ENCODE data around the gene ZNRF2. TPM values are rescaled to one million over a fixed set of nuclear protein-coding genes. Genes with fewer than 3 reads are reported as not detected.
A peak's percentile ranks its signal among the peaks of the same experiment; 100 is the strongest.
"Not testable (repeated sequence)": the region's sequence is repeated elsewhere in the genome, so short reads cannot be mapped to it uniquely, and the experiment has no call there.

ZNRF2 gene
- polyA plus RNA-seq, 4 donors = 15.1 to 19.7 (median 18.1) TPM

DNA sequence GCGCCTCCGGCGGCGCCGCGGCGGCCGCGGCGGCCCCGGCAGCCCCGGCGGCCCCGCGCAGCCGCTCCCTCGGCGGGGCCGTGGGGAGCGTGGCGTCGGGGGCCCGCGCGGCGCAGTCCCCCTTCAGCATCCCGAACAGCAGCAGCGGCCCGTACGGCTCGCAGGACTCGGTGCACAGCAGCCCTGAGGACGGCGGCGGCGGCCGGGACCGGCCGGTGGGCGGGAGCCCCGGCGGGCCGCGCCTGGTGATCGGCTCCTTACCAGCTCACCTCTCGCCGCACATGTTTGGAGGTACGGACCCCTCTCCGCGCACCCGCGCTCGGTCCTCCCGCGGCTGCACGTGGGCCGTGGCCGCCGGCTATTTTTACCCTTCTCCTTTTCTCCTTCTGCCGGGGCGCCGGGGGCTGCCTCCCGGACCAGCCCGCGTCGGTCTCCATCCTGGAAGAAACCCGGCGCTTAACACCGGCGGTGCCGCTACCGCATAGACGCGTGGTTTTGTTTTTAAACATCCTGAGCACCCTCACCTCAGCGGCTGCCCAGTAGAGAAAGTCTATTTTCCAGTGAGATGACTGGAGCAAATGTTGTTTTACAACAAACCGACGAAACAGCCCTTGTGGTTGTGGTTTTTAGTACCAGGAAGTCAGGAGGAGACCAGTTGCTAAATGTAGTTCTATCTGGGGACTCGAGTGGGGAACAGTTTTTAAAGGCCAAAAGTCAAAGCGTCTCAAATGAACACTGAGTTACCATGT, 1.3 kb downstream of the ZNRF2 start:
- peak in 2 of 4 donors; percentile 28 to 56 for DNase-seq (ENCODE audit: low read depth in 4 of 4, low spot score in 2 of 4)

DNA sequence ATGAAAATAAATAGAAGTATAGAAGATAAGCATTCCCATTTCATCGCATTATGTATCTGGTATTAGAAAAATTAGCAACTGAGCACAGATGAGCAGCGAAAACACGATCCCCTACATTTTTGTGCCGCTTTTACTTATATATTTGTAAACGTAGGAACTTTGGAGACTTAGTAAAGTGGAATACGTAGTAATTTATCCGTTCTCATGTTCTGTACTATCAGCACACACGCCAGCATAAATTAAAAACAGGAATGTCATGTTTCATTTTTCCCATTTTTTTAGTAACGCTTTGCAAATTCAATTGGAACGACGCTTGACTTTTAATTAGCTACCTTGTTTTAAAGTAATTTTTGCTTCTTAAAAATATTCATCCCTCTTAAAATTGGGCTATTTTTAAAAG, 2.4 kb downstream of the ZNRF2 start:
- DNase-seq (ENCODE audit: low read depth in 4 of 4, low spot score in 2 of 4) = no peak

DNA sequence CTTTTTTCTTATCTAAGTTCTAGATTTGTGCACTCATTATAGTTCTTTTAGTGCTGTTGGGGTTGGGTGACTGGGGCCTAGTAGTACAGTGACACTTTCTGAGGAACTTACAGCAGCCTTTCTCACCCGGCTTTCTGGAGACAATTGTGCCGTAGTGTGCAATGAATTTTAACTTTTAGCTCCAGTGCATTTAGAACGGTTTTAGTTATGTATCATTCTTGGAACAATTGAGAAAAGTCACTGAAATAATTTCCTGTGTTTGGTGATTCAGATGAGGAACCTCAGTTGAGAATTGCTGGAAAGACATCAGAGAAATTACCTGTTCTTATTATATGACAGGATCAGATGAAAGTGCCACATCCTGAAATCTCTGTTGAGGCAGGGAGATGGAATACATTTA, 3.2 kb downstream of the ZNRF2 start:
- not testable (repeated sequence) for DNase-seq (ENCODE audit: low read depth in 4 of 4, low spot score in 2 of 4)

DNA sequence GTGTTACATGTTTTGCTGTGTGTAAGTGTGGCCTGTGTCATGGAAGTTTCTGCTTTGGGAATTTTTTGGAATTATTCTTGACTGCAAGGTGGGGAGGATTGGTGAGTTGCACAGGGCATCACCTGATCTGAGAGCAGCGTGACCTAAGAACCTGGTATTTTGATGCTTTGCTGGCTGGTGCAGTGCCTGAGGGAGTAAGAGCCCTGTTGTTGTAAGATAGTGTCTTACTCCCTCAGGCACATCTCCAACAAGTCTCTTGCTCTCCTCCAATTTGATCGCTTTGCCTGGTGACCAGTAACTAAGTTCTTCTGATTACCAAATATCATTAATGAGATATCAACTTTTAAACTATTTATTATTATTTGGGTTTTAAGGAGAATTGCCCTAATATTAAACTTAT, 5.2 kb downstream of the ZNRF2 start:
- not testable (repeated sequence) for DNase-seq (ENCODE audit: low read depth in 4 of 4, low spot score in 2 of 4)

DNA sequence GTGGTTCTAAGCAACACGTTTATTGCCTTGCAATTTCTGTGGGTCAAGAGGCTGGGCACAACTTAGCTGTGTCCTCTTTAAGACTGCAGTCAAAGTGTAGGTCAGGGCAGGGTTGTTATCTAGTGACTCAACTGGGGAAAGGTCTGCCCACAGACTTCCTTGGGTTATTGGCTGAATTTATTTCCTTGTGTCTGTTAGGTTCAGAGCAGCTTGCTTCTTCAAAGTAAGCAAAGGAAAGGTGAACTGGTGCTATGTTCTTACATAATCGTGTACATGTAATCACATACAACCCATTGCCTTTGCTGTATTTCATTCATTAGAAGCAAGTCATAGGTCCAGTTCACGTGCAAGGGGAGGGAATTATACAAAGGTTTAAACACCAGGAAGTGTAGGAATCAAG, 5.9 kb downstream of the ZNRF2 start:
- not testable (repeated sequence) for DNase-seq (ENCODE audit: low read depth in 4 of 4, low spot score in 2 of 4)

DNA sequence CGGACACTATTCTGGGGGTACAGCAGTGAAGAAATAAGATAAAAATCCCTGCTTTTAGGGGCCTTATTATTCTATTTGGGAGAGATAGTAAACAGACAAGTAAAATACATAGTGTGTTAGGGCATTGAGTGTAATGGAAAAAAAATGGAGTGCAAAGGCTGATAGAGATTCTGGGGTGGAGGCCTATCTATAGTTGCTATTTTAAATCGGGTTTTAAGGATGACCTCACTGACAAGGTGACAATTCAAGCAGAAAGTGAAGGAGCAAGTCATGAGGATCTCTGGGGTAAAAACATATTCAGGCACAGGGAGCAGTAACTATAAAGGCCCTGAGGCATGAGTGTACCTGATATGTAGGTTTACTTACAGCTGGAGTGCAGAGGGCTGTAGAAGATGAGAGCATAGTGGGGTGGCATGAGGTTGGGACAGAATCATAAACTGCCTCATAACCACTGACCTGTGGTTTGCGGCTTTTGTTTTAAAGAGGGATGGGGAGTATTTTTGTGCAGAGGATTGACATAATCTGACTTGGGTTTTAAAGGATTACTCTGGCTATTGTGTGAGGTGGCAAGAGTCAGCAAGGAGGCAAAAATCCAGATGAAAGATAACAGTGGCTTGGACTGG, 8.1 kb downstream of the ZNRF2 start:
- DNase-seq (ENCODE audit: low read depth in 4 of 4, low spot score in 2 of 4) = not testable (repeated sequence)

DNA sequence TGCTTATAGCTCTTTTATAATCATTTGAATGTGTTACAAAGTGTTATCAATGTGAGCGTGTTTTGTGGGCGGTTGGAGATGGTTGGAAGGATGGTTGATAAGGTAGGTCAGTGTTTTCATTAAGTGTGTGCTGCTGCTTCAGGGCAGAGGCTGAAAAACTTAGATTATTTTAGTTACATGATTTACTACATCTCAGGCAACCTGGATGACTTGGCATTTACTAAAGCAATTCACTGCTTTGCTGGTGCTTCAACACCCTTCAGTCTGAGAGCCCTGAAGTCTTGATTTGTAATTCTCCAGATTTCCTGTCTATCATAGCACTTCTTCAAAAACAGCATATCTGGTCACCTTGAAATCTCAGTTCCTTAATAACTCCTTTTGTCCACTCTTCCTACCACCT, 11.9 kb downstream of the ZNRF2 start:
- not testable (repeated sequence) for DNase-seq (ENCODE audit: low read depth in 4 of 4, low spot score in 2 of 4)

DNA sequence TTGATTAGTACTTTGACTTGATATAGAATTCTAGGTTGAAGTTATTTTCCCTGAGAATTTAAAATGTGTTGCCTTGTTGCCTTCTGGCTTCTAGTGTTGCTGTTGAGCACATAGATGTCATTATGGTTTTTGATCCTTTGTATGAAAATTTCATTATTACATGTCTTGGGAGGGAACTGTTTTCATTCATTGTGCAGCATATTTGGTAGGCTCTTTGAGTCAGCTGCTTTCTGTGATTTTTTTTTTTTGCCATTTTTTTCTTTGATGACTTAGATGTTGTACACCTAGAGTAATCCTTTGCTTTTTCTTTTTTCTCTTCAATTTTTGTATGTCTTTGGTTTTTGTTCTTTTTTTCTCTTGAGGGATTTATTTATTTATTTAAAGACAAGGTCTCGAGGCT, 13.1 kb downstream of the ZNRF2 start:
- not testable (repeated sequence) for DNase-seq (ENCODE audit: low read depth in 4 of 4, low spot score in 2 of 4)

DNA sequence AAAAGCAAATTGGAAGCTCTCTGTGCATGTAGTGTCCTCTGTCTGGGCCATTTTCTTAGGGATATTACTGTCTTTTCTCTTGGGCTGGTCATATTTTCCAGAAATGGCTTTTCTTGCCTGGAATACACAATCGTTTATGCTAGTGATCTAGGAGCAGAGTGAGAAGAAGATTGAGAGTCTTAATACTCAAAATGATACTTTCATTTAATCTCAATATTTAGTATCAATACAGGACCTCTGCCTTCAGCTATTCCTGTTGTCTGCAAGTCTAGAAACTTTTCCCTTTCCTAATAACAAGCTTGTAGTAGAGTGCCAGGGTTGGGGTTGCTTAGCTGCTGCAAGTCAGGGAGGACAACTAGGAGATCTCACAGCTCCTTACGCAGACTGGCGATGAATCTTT, 14.0 kb downstream of the ZNRF2 start:
- DNase-seq (ENCODE audit: low read depth in 4 of 4, low spot score in 2 of 4) = not testable (repeated sequence)

DNA sequence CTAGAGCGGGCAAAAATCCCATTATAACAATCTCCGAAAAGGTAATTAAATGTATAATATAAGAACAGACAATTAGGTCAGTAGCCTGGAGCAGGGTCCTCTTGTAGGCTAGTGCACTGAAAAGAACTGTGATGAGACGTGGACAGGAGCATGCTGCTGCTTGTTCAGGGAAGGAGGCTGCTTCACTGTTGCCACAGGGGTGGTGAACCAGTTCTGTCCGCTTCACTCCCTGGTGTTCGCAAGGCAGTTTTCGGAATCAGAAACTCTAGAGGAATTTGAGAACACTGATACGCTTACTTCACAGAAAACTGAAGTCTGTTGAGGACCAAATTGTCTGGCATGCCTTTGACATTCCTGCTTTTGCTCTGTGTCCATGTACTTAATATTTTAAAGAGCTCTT, 17.4 kb downstream of the ZNRF2 start:
- no peak for DNase-seq (ENCODE audit: low read depth in 4 of 4, low spot score in 2 of 4)

DNA sequence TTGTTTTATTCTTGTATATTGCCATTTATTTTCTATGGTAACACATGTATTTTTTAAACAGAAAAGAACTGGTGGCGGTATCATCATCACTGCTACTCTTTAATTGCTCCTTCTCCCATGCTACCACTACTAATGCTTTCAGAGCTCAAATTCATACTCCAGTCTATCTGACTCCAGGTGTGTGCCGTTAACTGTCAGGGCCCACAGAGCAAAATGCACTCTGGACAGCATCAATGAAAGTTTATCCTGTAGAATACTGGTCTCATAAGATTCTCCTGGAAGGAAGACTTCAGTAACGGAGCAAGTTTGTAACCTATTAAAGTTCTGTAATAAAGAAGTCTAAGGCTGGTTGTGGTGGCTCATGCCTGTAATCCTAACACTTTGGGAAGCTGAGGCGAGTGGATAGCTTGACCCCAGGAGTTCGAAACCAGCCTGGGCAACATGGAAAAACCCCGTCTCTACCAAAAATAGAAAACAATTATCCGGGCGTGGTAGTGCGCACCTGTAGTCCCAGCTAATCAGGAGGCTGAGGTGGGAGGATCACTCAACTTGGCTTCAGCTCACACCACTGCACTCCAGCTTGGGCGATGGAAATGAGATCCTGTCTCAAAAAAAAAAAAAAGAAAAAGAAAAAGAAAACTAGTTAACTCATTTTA, 18.4 kb downstream of the ZNRF2 start:
- no peak for DNase-seq (ENCODE audit: low read depth in 4 of 4, low spot score in 2 of 4)

DNA sequence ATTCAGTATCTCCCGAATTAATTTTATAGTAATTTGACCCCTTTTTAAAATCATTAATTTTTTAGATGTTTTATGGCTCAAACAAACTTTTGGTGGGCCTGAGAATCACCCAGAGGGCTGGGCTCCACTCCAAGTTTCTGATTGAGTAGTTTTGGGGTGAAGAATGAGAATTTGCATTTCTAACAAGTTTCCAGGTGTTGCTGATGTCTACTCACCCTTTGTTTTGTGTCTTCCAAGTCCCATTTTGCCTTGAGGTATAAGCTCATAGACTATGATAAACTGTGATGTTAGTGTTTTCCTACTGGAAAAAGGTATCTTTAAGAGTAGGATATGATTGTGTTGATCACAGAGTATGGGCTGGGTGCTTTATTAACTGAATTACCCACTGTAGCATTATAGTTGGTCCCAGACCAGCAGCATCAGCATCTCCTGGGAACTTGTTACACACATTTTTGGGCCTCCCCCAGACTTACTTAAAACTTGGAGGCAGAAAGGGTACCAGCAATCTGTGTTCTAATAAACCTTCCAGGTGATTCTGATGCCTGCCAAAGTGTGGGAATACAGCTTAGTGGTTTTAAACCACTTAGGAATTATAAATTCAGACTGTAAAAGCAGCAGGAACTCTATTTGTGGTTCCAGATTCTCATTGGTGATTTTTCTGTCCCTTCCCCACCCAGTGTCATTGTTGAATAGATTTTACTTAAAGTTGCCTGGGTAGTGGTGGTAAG, 19.1 kb downstream of the ZNRF2 start:
- no peak for DNase-seq (ENCODE audit: low read depth in 4 of 4, low spot score in 2 of 4)

DNA sequence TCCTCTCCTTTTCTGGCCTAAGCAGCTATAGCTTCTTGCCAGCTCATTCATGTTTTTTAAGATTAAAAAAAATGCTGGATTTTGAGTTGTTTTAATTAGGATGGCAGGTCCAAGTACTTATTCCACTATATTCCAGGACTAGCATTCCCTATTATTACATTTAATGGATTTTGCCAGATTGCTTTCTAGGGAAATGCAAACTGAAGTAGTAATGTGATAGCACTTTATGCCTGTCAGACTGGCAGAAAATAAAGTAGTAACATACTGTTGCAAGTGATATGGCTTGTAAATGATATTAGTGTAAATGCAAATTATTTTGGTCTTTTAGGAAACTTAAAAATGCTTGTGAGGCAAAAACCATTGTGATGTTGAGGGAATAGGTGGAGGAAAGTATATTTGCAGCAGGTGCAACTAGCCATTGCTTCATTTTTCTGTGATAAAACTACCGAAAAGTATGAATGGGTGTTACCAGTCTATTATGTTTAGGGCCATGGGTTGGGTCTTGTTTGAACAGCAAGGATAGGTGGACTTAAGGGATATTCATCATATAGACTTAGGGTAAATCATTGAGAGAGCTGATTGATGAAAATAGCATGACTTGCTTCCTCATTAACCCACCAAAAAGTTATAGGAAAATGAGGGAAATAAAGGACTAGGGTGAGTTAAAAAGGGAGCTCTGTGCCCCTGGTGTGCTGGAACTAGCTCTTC, 19.9 kb downstream of the ZNRF2 start:
- DNase-seq (ENCODE audit: low read depth in 4 of 4, low spot score in 2 of 4) = no peak

DNA sequence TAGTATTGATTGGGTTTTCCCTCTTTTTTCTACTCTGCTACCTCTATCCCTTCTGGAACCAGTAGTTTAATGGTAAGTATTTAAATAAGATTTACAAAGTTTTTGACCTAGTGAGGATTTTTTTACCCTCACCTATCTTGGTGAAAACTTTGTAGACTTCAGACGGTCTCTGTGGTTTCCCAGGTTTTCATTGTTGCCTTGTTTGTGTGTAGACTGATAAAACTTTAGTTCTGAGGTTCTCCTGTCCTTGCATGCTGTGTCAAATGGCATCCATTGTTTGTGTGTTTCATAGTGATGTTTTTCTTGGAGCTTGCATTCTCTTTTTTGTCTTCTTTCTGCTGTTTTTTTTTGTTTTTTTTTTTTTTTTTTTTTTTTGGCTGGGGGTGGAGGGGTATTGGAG, 22.6 kb downstream of the ZNRF2 start:
- DNase-seq (ENCODE audit: low read depth in 4 of 4, low spot score in 2 of 4) = no peak

DNA sequence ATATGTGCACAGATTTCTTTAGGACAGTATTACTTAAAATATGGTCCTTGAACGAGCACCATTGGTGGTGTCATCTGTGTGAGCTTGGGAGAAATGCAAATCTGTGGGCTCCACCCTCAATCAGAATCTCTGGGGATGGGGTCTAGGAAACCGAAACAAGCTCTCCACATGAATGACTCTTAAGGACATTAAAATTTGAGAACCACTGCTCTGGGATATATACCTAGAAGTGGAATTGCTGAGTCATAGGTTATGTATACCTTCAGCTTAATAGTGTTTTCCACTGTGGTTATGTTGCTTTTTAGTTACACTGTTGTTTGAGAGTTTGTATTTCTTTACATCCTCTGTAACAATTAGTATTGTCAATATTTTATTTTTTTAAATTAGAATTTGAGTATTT, 24.0 kb downstream of the ZNRF2 start:
- no peak for DNase-seq (ENCODE audit: low read depth in 4 of 4, low spot score in 2 of 4)

DNA sequence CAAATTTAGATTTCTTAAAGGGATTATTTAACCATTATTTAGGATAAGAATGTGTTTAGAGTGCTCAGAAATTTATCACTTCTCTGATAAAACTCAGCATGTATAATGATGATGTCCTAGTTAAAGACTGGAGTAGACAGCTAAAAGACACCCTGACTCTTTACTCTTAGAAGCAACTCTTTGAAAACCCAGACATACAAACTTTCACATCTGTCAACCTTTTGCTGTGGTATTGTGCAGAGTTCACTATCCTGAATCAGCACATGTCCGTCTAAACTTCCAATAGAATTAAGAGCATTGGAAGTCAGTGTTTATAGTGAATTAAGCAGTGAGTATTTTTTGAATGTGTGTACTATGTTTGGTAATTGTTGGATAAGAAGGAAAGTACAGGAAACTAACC, 24.9 kb downstream of the ZNRF2 start:
- DNase-seq (ENCODE audit: low read depth in 4 of 4, low spot score in 2 of 4) = no peak

DNA sequence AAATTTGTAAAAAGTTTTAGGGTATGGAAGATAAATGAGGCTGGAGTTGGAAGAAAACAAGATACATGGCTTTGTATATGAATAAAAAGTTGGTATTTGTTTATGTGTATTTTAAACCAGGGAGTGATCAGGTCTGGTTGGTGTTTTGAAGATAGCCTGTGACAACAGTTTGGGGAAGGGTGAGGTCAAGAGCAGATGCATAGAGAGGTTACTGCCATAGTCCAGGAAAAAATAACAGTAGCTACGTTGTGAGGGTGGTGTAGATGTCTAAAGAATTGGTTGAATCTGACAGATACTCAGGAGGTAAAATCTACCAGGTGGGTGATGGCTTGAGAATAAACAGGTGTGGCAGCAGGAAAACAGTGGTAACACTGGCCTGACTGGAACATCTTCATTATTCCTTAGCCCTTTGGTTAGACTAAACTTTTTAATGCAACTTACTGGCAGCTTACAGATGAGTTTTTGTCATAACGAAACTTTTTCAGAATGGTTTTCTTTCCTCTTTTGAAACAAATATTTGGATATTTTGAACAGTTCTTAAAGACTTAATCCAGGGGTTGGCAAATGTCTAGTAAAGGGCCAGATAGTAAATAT, 25.5 kb downstream of the ZNRF2 start:
- no peak for DNase-seq (ENCODE audit: low read depth in 4 of 4, low spot score in 2 of 4)

DNA sequence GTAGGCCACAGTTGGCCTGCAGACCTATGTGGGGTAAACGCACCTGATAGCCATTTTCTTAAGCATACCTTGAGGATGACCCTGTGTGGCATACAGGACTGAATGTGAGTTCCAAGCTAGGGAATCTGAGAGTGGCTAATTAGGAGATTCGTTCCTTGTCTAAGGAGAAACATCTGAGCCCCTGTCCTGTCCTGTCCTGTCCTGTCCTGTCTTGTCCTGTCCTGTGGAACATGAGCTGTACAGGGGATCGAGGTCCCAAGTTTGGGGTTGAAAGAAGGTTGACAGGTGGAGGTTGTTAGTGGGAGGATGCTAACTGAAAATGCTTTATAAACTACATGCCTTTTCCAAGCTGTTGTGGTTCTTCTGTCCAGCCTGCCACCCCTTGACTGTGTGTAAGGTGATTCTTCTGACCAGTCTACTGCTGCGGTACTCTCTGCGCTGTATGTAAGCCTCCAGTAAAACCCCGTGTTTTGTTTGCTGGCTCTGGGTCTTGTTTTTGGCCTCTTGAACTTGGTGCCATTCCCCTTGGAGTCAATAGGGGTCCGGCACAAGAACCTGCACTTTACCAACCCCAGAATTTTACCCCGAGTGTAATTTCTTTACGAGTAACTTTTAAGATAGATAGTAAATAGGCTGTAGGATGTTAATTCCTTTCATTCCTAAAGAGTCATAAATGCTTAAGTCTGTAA, 26.4 kb downstream of the ZNRF2 start:
- no peak for DNase-seq (ENCODE audit: low read depth in 4 of 4, low spot score in 2 of 4)

DNA sequence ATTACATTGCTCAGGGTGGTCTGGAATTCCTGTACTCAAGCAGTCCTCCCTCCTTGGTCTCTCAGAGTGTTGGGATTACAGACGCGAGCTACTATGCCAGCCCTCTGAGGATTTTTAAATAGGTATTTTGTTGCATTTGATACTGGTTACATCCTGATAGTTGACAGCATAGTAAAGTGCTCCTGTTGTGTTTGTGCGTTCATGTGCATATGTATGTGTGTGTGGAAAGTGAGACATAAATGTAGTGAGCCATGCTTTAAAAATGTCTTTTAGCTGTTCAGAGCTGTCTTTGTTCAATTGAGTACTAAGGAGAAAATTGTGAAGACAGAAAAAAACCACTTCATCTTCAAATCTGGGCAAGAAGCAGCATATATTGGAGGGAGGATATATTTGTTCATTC, 27.8 kb downstream of the ZNRF2 start:
- no peak for DNase-seq (ENCODE audit: low read depth in 4 of 4, low spot score in 2 of 4)

DNA sequence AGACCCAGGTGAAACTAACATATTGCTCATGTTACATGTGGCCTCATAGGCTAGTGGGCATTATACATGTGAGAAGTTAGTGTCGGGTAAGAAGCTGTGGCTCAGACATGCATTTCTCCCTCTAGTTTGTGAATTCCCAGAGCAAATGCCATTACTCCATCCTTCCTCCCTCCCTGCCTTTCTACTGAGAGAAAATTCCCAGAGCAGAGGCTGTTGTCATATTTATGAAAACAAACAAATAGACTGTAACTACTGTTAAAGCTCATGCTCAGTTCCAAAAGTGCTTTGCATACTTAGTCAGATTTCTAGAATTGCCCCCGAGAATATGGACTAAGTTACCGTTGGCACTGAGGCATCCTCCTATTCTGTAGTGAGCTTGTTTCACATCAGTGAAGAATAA, 29.0 kb downstream of the ZNRF2 start:
- no peak for DNase-seq (ENCODE audit: low read depth in 4 of 4, low spot score in 2 of 4)

All from left renal cortex interstitium (tissue), 4 donors.